ENCODE data around the gene CYBC1.

DNA sequence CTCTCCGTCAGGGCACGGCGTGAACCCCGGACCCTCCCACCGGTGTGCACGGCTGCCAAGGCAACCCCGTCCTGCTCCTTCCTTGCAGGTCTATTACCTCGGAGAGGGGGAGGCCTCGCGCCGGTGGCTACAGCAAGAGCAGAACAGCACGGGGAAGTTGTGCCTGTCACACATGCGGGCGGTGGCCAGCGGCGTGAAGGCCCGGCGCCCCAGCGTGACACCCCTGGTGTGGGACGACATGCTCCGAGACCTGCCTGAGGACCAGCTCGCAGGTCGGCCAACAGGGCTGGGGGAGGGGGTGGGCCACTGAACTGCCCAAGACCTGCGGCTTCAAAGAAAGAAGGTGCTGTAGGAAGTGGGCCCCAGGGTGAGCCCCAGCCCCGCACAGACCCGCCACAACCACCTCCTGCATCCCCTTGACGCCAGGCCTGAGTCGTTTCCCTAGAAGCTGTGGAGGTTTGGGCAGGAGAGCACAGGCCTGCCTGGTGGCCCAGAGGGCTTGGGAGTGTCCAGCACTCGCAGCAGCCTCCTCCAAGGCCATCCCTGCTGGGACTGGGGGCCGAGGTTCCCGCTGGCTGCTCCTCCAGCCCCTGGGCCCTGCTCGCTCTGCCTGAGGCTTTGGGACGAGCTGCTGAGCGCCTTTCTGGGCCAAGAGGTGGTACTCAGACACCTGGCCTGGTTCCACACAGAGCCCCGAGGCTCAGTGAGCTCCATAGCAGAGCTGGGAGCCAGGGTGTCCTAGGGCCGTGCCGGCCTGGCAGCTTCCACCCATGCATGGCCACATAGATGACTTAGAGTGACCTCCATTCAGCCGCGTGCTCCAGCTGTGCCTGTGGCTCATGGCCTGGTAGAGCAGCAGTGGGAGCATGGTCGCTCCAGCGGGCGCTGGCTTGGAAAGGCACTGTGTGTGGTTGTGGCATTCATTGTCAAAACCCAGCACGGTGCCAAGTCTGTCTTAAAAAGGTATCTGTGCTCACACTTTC, 14.7 kb downstream of the CYBC1 start:
- no peak for TF ChIP-seq FOS (IDR thresholded peaks at IDR 0.05; ENCODE audit: low read depth, low read length)
- TF ChIP-seq, protein P1, sequence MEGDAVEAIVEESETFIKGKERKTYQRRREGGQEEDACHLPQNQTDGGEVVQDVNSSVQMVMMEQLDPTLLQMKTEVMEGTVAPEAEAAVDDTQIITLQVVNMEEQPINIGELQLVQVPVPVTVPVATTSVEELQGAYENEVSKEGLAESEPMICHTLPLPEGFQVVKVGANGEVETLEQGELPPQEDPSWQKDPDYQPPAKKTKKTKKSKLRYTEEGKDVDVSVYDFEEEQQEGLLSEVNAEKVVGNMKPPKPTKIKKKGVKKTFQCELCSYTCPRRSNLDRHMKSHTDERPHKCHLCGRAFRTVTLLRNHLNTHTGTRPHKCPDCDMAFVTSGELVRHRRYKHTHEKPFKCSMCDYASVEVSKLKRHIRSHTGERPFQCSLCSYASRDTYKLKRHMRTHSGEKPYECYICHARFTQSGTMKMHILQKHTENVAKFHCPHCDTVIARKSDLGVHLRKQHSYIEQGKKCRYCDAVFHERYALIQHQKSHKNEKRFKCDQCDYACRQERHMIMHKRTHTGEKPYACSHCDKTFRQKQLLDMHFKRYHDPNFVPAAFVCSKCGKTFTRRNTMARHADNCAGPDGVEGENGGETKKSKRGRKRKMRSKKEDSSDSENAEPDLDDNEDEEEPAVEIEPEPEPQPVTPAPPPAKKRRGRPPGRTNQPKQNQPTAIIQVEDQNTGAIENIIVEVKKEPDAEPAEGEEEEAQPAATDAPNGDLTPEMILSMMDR (conservative IDR thresholded peaks at IDR 0.05; ENCODE audit: low read depth, low read length) = no peak
- no peak for TF ChIP-seq BHLHE40 (IDR thresholded peaks at IDR 0.05; ENCODE audit: low read depth, low read length)
- TF ChIP-seq MAFK (IDR thresholded peaks at IDR 0.05; ENCODE audit: low read depth, low read length) = no peak

All from IMR-90 (cell line).